HepG2 (cell line): ENCODE measurements around the gene APLNR. TPM values are rescaled to one million over a fixed set of nuclear protein-coding genes. Genes with fewer than 3 reads are reported as not detected.

Experiments used
- ATAC-seq: fragments of 200-7000 bp; cut with Tn5 transposase; 3 replicates; pipeline ENCODE4 v1.9.1; 2020; ENCODE audit warnings: mild to moderate bottlenecking, moderate library complexity
- BruUV-seq: library from RNA; stranded (reverse); fragments of 400-500 nt; replicated peaks from 2 replicates; lab custom pipeline; 2021; lab: Mats Ljungman, UMichigan
- CTCF ChIA-PET: fragments of 300-600 bp; formaldehyde crosslinking; extraction: SDS; loops from one replicate; lab custom pipeline; 2021; ENCODE audit warnings: low total read pairs, inconsistent platforms, low intra/inter-chr PET ratio; lab: Yijun Ruan, JAX
- POLR2A ChIA-PET: fragments of 350-600 bp; sonication (Branson Sonifier 250); formaldehyde crosslinking; loops from one replicate; lab custom pipeline; 2020; ENCODE audit warnings: antibody characterized with exemption, inconsistent platforms; lab: Yijun Ruan, JAX
- DNase-seq: peaks from one replicate; pipeline ENCODE4 v3.0.0-alpha.2; 2015; ENCODE audit warnings: low spot score
- FAIRE-seq: peaks from 3 replicates; lab custom pipeline; 2011; peaks lifted over from hg19 to GRCh38; lab: Jason Lieb, UNC
- H2AFZ ChIP-seq: one replicate; pipeline ENCODE4 v1.6.1; 2011; ENCODE audit warnings: low read length, inconsistent platforms
- H3K27ac ChIP-seq: fragments of 300-600 bp; 3 replicates; pipeline ENCODE4 v1.8.0; 2011; ENCODE audit warnings: mixed run types, mild to moderate bottlenecking, mixed read lengths, low read length, inconsistent platforms; ENCODE audit not compliant: insufficient read depth; ENCODE audit errors: extremely low read length
- H3K27me3 ChIP-seq, 2 experiments: fragments of 200-600 bp in 1 of 2; 2 replicates in 1 of 2; 3 replicates in 1 of 2; pipeline versions ENCODE4 v1.6.0 to v1.8.0; 2011; ENCODE audit warnings: low read length in 2 of 2, mild to moderate bottlenecking in 2 of 2, moderate library complexity in 2 of 2, inconsistent platforms in 1 of 2; ENCODE audit not compliant: insufficient read depth in 2 of 2, control insufficient read depth in 1 of 2
- H3K36me3 ChIP-seq, 2 experiments: fragments of 200-600 bp in 1 of 2; replicated peaks in 1 of 2; 2 replicates in 1 of 2; 3 replicates in 1 of 2; pipeline versions ENCODE4 v1.5.1 to v1.8.0; 2011; ENCODE audit warnings: low read length in 2 of 2, inconsistent platforms in 1 of 2; ENCODE audit not compliant: insufficient read depth in 2 of 2, control insufficient read depth in 1 of 2
- H3K4me1 ChIP-seq: 2 replicates; pipeline ENCODE4 v1.5.1; 2012; ENCODE audit warnings: low read length, inconsistent platforms; ENCODE audit not compliant: insufficient read depth
- H3K4me2 ChIP-seq: 2 replicates; pipeline ENCODE4 v1.6.0; 2011; ENCODE audit warnings: low read depth, low read length, inconsistent platforms
- H3K4me3 ChIP-seq, 3 experiments: fragments of 200-600 bp in 1 of 3; sonication (generic), shearing (Covaris generic) in 1 of 3; replicated peaks in 1 of 3; 2 replicates each; pipeline ENCODE4 v1.5.1; 2011 to 2016; ENCODE audit warnings: low read length in 3 of 3, inconsistent platforms in 2 of 3, low read depth in 2 of 3, mild to moderate bottlenecking in 2 of 3, control low read depth in 1 of 3, mixed read lengths in 1 of 3; ENCODE audit not compliant: insufficient read depth in 1 of 3
- H3K79me2 ChIP-seq: one replicate; pipeline ENCODE4 v1.6.1; 2011; ENCODE audit warnings: low read length, inconsistent platforms; ENCODE audit not compliant: insufficient read depth
- H3K9ac ChIP-seq: 2 replicates; pipeline ENCODE4 v1.6.0; 2011; ENCODE audit warnings: mild to moderate bottlenecking, low read depth, low read length, inconsistent platforms; ENCODE audit not compliant: insufficient read depth
- H3K9me3 ChIP-seq: 2 replicates; pipeline ENCODE4 v1.5.1; 2012; ENCODE audit warnings: mild to moderate bottlenecking, low read length
- H4K20me1 ChIP-seq: 2 replicates; pipeline ENCODE4 v1.6.0; 2011; ENCODE audit warnings: inconsistent platforms, mild to moderate bottlenecking, low read length, moderate library complexity; ENCODE audit not compliant: insufficient read depth
- CC2D1A ChIP-seq: sonication (generic); formaldehyde crosslinking; IDR thresholded peaks from 2 replicates; pipeline ENCODE4 v1.8.1; 2023; ENCODE audit warnings: mild to moderate bottlenecking, missing genetic modification reagents
- KDM5A ChIP-seq: fragments of 200-600 bp; sonication (generic); IDR thresholded peaks from 2 replicates; pipeline ENCODE4 v1.7.0; 2018; ENCODE audit warnings: antibody characterized with exemption, mild to moderate bottlenecking, low read length, borderline replicate concordance
- NBN ChIP-seq: fragments of 450-650 bp; conservative IDR thresholded peaks from 2 replicates; pipeline ENCODE4 v1.6.1; 2017
- PHF21A ChIP-seq: sonication (generic); formaldehyde crosslinking; IDR thresholded peaks from 2 replicates; pipeline ENCODE4 v1.5.0; 2020; ENCODE audit warnings: mild to moderate bottlenecking, missing genetic modification reagents
- SALL1 ChIP-seq: sonication (generic); formaldehyde crosslinking; IDR thresholded peaks from 2 replicates; pipeline ENCODE4 v1.8.0; 2022; ENCODE audit warnings: mild to moderate bottlenecking, missing genetic modification reagents
- SNAI1 ChIP-seq: sonication (generic); formaldehyde crosslinking; IDR thresholded peaks from 2 replicates; pipeline ENCODE4 v1.5.0; 2020; ENCODE audit warnings: mild to moderate bottlenecking, missing genetic modification reagents, borderline replicate concordance
- SRSF9 ChIP-seq: fragments of 200-400 bp; formaldehyde crosslinking; IDR thresholded peaks from 2 replicates; pipeline ENCODE4 v1.6.1; 2018; ENCODE audit warnings: borderline replicate concordance, mild to moderate bottlenecking, low read depth, low read length; ENCODE audit not compliant: insufficient read depth, poor library complexity, severe bottlenecking
- TAF15 ChIP-seq: fragments of 200-400 bp; formaldehyde crosslinking; IDR thresholded peaks from one replicate; pipeline ENCODE4 v1.6.1; 2018; ENCODE audit warnings: mild to moderate bottlenecking, low read depth, low read length; ENCODE audit not compliant: poor library complexity, severe bottlenecking
- ZNF292 ChIP-seq: sonication (generic); formaldehyde crosslinking; IDR thresholded peaks from 2 replicates; pipeline ENCODE4 v1.8.1; 2022; ENCODE audit warnings: mild to moderate bottlenecking, low read depth, missing genetic modification reagents, borderline replicate concordance
- WGBS: methylation state at CpG from one replicate; pipeline ENCODE4 v1.1.6; 2017; ENCODE audit warnings: low lambda C conversion rate; 5-methylcytosine and 5-hydroxymethylcytosine counted together
- in situ Hi-C: cut with HindIII; loops from 2 replicates; pipeline ENCODE4 v1.10.0; 2017; ENCODE audit warnings: low pct_unique_long_range_greater_than_20kb; ENCODE audit not compliant: extremely low pct_ligation_motif_present
- intact Hi-C: fragments of 100-400 bp; cut with micrococcal nuclease; formaldehyde crosslinking; loops from one replicate; pipeline ENCODE4 v1.10.0; 2022; ENCODE audit not compliant: unreplicated experiment
- polyA plus RNA-seq, 8 experiments: library from polyadenylated mRNA; depleted of rRNA in 3 of 8; stranded (reverse) in 7 of 8; unstranded in 1 of 8; fragments of >200 nt; fragmentation: Illumina TruSeq in 4 of 8; extraction: Trizol in 4 of 8; gene quantifications; 2 replicates each; pipeline versions ENCODE4 v1.2.1 to v1.2.3, GENCODE V29; 2011 to 2016; ENCODE audit warnings: low read depth in 4 of 8, missing spikeins in 1 of 8, mixed read lengths in 1 of 8; ENCODE audit not compliant: insufficient read depth in 1 of 8
- total RNA-seq, 5 experiments: library from RNA; depleted of rRNA; stranded (reverse); fragments of >200 nt; fragmentation: Illumina TruSeq; extraction: Trizol; gene quantifications; 2 replicates each; pipeline ENCODE4 v1.2.3, GENCODE V29; 2016; ENCODE audit warnings: low read depth in 1 of 5
- TF ChIP-seq, protein P1 (sequence below): sonication (generic); formaldehyde crosslinking; IDR thresholded peaks from 2 replicates; pipeline ENCODE4 v1.9.0; 2021; ENCODE audit warnings: missing genetic modification reagents, mild to moderate bottlenecking, borderline replicate concordance
- TF ChIP-seq, protein P2 (sequence below): sonication (generic); formaldehyde crosslinking; IDR thresholded peaks from 2 replicates; pipeline ENCODE4 v1.9.0; 2021; ENCODE audit warnings: missing genetic modification reagents, borderline replicate concordance
- TF ChIP-seq, protein P3 (sequence below): IDR thresholded peaks from 2 replicates; pipeline ENCODE4 v1.6.1; 2012; ENCODE audit warnings: inconsistent platforms
- TF ChIP-seq, protein P4 (sequence below): sonication (generic); formaldehyde crosslinking; conservative IDR thresholded peaks from 2 replicates; pipeline ENCODE4 v1.8.0; 2022; ENCODE audit warnings: mild to moderate bottlenecking, moderate library complexity, missing genetic modification reagents
- TF ChIP-seq, protein P5 (sequence below): sonication (generic); formaldehyde crosslinking; IDR thresholded peaks from 2 replicates; pipeline ENCODE4 v1.8.0; 2023; ENCODE audit warnings: mild to moderate bottlenecking, missing genetic modification reagents

The APLNR gene
- total and polyA plus RNA-seq, 2 of the 13 experiments (the other 11 are each of a cell fraction or from before 2014, with no cell fraction given) = not detected

DNA sequence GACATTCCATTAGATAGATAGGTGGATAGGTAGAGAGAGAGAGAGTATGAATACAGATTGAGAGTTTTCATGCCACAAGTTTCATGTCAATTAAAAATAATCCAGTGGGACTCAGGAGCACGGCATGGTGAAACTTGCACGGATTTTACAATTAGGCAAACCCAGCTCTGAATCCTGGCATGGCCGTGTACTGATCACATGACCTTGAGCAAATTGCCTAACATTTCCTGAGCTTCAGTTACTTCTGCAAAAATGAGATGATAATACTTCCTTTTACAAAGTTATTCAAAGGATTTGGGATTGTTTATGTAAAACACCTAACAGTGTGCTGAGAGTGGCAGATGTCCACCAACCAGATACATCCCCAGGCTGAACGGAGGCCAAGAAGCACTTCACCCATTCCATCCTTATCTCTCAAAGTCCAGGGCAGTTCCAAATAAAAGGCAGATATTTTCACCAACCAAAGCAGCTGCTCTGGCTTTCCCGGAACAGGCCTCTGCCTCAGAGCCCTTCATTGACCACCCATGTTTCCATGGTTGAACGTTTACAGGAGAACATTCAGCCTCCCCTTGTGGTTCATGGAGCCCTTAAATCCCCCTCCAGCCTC is 17.9 kb downstream of the APLNR start:
- Histone ChIP-seq H3K27ac (no peak overlapping the region), H3K27me3 (peaks cover 0 to 4% of the 10 kb centered on the region in 2 experiments; a peak in 1 of 5 replicates), H3K36me3 (no peaks in the 10 kb centered on the region), H3K4me2 (no peak overlapping the region), H3K9me3 (no peaks in the 10 kb centered on the region), H2AFZ (no peak overlapping the region), H3K9ac (no peak overlapping the region), H4K20me1 (no peaks in the 10 kb centered on the region), H3K4me1 (no peaks in the 10 kb centered on the region), H3K4me3 (no peak overlapping the region), H3K79me2 (no peaks in the 10 kb centered on the region)
- no TSS peak for BruUV-seq
- ChIA-PET CTCF (no interaction called here), POLR2A (no interaction called here)
- 0% methylated on average over 5 of the region's 6 CpGs for WGBS
- DNase-seq = no peak
- no peak for ATAC-seq
- in situ Hi-C loops = no loop called here
- FAIRE-seq = no peak
- intact Hi-C loops = no loop called here
- TF ChIP-seq NBN = no peak
- TF ChIP-seq PHF21A (CRISPR knock-in tag) = no peak
- no peak for TF ChIP-seq SALL1 (CRISPR knock-in tag)
- no peak for TF ChIP-seq KDM5A
- no peak for TF ChIP-seq ZNF292 (CRISPR knock-in tag)
- TF ChIP-seq, protein P1, sequence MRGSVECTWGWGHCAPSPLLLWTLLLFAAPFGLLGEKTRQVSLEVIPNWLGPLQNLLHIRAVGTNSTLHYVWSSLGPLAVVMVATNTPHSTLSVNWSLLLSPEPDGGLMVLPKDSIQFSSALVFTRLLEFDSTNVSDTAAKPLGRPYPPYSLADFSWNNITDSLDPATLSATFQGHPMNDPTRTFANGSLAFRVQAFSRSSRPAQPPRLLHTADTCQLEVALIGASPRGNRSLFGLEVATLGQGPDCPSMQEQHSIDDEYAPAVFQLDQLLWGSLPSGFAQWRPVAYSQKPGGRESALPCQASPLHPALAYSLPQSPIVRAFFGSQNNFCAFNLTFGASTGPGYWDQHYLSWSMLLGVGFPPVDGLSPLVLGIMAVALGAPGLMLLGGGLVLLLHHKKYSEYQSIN = no peak
- no peak for TF ChIP-seq SNAI1 (CRISPR knock-in tag)
- TF ChIP-seq SRSF9 = no peak
- TF ChIP-seq, protein P2, sequence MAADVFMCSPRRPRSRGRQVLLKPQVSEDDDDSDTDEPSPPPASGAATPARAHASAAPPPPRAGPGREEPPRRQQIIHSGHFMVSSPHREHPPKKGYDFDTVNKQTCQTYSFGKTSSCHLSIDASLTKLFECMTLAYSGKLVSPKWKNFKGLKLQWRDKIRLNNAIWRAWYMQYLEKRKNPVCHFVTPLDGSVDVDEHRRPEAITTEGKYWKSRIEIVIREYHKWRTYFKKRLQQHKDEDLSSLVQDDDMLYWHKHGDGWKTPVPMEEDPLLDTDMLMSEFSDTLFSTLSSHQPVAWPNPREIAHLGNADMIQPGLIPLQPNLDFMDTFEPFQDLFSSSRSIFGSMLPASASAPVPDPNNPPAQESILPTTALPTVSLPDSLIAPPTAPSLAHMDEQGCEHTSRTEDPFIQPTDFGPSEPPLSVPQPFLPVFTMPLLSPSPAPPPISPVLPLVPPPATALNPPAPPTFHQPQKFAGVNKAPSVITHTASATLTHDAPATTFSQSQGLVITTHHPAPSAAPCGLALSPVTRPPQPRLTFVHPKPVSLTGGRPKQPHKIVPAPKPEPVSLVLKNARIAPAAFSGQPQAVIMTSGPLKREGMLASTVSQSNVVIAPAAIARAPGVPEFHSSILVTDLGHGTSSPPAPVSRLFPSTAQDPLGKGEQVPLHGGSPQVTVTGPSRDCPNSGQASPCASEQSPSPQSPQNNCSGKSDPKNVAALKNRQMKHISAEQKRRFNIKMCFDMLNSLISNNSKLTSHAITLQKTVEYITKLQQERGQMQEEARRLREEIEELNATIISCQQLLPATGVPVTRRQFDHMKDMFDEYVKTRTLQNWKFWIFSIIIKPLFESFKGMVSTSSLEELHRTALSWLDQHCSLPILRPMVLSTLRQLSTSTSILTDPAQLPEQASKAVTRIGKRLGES = no peak
- TF ChIP-seq, protein P3, sequence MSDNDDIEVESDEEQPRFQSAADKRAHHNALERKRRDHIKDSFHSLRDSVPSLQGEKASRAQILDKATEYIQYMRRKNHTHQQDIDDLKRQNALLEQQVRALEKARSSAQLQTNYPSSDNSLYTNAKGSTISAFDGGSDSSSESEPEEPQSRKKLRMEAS = no peak
- TF ChIP-seq, protein P4, sequence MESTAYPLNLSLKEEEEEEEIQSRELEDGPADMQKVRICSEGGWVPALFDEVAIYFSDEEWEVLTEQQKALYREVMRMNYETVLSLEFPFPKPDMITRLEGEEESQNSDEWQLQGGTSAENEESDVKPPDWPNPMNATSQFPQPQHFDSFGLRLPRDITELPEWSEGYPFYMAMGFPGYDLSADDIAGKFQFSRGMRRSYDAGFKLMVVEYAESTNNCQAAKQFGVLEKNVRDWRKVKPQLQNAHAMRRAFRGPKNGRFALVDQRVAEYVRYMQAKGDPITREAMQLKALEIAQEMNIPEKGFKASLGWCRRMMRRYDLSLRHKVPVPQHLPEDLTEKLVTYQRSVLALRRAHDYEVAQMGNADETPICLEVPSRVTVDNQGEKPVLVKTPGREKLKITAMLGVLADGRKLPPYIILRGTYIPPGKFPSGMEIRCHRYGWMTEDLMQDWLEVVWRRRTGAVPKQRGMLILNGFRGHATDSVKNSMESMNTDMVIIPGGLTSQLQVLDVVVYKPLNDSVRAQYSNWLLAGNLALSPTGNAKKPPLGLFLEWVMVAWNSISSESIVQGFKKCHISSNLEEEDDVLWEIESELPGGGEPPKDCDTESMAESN = no peak
- TF ChIP-seq TAF15 = no peak
- TF ChIP-seq CC2D1A (CRISPR knock-in tag) = no peak
- TF ChIP-seq, protein P5, sequence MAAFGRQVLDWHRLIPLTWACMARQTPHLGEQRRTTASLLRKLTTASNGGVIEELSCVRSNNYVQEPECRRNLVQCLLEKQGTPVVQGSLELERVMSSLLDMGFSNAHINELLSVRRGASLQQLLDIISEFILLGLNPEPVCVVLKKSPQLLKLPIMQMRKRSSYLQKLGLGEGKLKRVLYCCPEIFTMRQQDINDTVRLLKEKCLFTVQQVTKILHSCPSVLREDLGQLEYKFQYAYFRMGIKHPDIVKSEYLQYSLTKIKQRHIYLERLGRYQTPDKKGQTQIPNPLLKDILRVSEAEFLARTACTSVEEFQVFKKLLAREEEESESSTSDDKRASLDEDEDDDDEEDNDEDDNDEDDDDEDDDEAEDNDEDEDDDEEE (CRISPR knock-in tag) = no peak
